ENCODE results near the gene TSSK1B. TPM values are rescaled to one million over a fixed set of nuclear protein-coding genes. Genes with fewer than 3 reads are reported as not detected.

The TSSK1B gene
- total RNA-seq, 1 donor from 2014 or later = not detected

DNA sequence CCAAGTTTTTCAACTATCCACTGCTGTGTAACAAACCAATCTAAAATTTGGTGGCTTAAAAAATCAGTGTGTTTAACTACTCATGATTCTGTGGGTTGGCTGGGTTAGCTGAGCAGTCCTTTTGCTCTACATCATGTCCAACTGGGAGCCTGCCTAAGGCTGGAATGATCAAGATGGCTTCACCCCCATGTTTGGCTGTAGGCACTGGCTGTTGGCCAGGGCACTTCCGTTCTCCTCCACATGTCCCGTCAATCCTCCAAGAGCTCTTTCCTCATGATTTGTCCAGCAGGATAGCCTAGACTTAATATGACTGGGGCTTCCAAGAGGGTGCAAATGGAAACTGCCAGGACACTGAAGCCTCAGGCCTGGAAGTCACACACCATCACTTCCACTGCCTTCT lies 17.0 kb upstream of the TSSK1B start:
- no peak for DNase-seq (ENCODE audit: low spot score)
- no peak overlapping the region for H3K27ac Mint-ChIP-seq
- no peaks in the 10 kb centered on the region for H3K36me3 Mint-ChIP-seq
- Histone ChIP-seq H4K20me1 (ENCODE audit: low read depth) (no peaks in the 10 kb centered on the region), H3K36me3 (no peaks in the 10 kb centered on the region), H3F3A (ENCODE audit: low read depth) (no peaks in the 10 kb centered on the region), H3K79me2 (ENCODE audit: low read depth) (no peaks in the 10 kb centered on the region), H3K4me3 (no peak overlapping the region), H3K4me1 (no peaks in the 10 kb centered on the region), H3K9ac (no peak overlapping the region), H3K4me2 (no peak overlapping the region), H3K9me3 (ENCODE audit: low read depth) (no peaks in the 10 kb centered on the region), H3K27me3 (no peaks in the 10 kb centered on the region), H2AFZ (replicated peaks) (no peak overlapping the region), H3K27ac (no peak overlapping the region)
- no peaks in the 10 kb centered on the region for H3K9me3 Mint-ChIP-seq
- TF ChIP-seq CTCF (IDR thresholded peaks at IDR 0.05) (no peak), EZH2 (IDR thresholded peaks at IDR 0.05) (no peak), EZH2phosphoT487 (IDR thresholded peaks at IDR 0.05) (no peak)
- H3K27me3 Mint-ChIP-seq (ENCODE audit: insufficient read depth, low read depth) = peaks cover 3% of the 10 kb centered on the region
- peaks cover 5% of the 10 kb centered on the region for H3K4me1 Mint-ChIP-seq
- H3K4me3 Mint-ChIP-seq = no peak overlapping the region

DNA sequence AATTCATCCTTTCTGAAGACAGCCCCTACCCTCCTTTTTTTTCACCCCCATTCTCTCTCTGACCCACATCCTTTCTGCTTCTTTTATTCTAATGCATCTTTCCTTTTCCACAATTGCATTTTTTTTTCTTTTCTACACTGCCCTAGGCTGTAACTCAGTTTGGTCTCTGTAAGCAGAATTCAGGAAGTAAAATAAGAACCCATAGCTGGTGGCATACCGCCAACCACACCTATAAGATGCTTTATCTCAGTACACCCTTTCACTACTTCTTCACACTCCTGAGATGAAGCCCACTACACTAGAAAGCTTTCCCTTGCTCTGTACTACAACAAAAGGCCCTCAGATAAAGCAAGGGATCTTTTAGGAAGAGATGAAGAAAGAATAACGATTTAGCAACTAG lies 16.1 kb upstream of the TSSK1B start:
- Histone ChIP-seq H2AFZ (replicated peaks) (no peak overlapping the region), H3K4me2 (no peak overlapping the region), H3F3A (ENCODE audit: low read depth) (no peaks in the 10 kb centered on the region), H3K9ac (no peak overlapping the region), H4K20me1 (ENCODE audit: low read depth) (no peaks in the 10 kb centered on the region), H3K4me3 (no peak overlapping the region), H3K27ac (no peak overlapping the region), H3K36me3 (no peaks in the 10 kb centered on the region), H3K4me1 (no peaks in the 10 kb centered on the region), H3K9me3 (ENCODE audit: low read depth) (no peaks in the 10 kb centered on the region), H3K79me2 (ENCODE audit: low read depth) (no peaks in the 10 kb centered on the region), H3K27me3 (no peaks in the 10 kb centered on the region)
- H3K4me1 Mint-ChIP-seq = peaks cover 5% of the 10 kb centered on the region
- H3K4me3 Mint-ChIP-seq = no peak overlapping the region
- H3K27ac Mint-ChIP-seq = no peak overlapping the region
- peaks cover 3% of the 10 kb centered on the region for H3K27me3 Mint-ChIP-seq (ENCODE audit: insufficient read depth, low read depth)
- H3K9me3 Mint-ChIP-seq = no peaks in the 10 kb centered on the region
- TF ChIP-seq CTCF (IDR thresholded peaks at IDR 0.05) (no peak), EZH2phosphoT487 (IDR thresholded peaks at IDR 0.05) (no peak), EZH2 (IDR thresholded peaks at IDR 0.05) (no peak)
- no peaks in the 10 kb centered on the region for H3K36me3 Mint-ChIP-seq
- DNase-seq (ENCODE audit: low spot score) = no peak

- peaks cover 3% of the 10 kb centered on the region for H3K9me3 Mint-ChIP-seq
- no peak overlapping the region for H3K4me3 ChIP-seq
- peaks cover 5% of the 10 kb centered on the region for H3K4me1 Mint-ChIP-seq
- no peak overlapping the region for H3K27ac Mint-ChIP-seq
- H3K27me3 ChIP-seq = no peaks in the 10 kb centered on the region
- DNase-seq (ENCODE audit: low spot score) = no peak
- no peak overlapping the region for H3K27ac ChIP-seq
- H3K4me3 Mint-ChIP-seq = no peak overlapping the region
- H2AFZ ChIP-seq (replicated peaks) = no peak overlapping the region
- H3K9me3 ChIP-seq (ENCODE audit: low read depth) = no peaks in the 10 kb centered on the region
- no peak for TF ChIP-seq CTCF (IDR thresholded peaks at IDR 0.05)
- no peak for TF ChIP-seq EZH2 (IDR thresholded peaks at IDR 0.05)
- no peak for TF ChIP-seq EZH2phosphoT487 (IDR thresholded peaks at IDR 0.05)
- H3K4me1 ChIP-seq = no peaks in the 10 kb centered on the region
- no peak overlapping the region for H3K4me2 ChIP-seq
- H4K20me1 ChIP-seq (ENCODE audit: low read depth) = no peaks in the 10 kb centered on the region
- peaks cover 3% of the 10 kb centered on the region for H3K27me3 Mint-ChIP-seq (ENCODE audit: insufficient read depth, low read depth)
- H3K9ac ChIP-seq = no peak overlapping the region
- H3K79me2 ChIP-seq (ENCODE audit: low read depth) = no peaks in the 10 kb centered on the region
- no peaks in the 10 kb centered on the region for H3K36me3 ChIP-seq
- H3K36me3 Mint-ChIP-seq = no peaks in the 10 kb centered on the region
- H3F3A ChIP-seq (ENCODE audit: low read depth) = no peaks in the 10 kb centered on the region
Measured at GRCh38 chr5:113450462-113450861, 15.7 kb upstream of the TSSK1B start.
